GM12878 (cell line): ENCODE measurements around the gene GPR107. TPM values are rescaled to one million over a fixed set of nuclear protein-coding genes. Genes with fewer than 3 reads are reported as not detected.

Experiments used
- ATF3 ChIP-seq: IDR thresholded peaks from 2 replicates; pipeline ENCODE4 v1.6.1; 2011; ENCODE audit warnings: low read depth, mild to moderate bottlenecking, low read length, moderate library complexity, borderline replicate concordance; ENCODE audit errors: extremely low read depth
- ATF7 ChIP-seq: fragments of 450-650 bp; IDR thresholded peaks from 2 replicates; pipeline ENCODE4 v1.6.1; 2016; ENCODE audit warnings: low read depth, mild to moderate bottlenecking
- BACH1 ChIP-seq: fragments of 450-650 bp; IDR thresholded peaks from 2 replicates; pipeline ENCODE4 v1.6.1; 2017; ENCODE audit warnings: mild to moderate bottlenecking, borderline replicate concordance
- BHLHE40 ChIP-seq, 2 experiments: fragments of 450-650 bp in 1 of 2; IDR thresholded peaks; 2 replicates each; pipeline ENCODE4 v1.6.1; 2011 to 2017; ENCODE audit warnings: low read depth in 2 of 2, borderline replicate concordance in 1 of 2, improper control_type of control experiment in 1 of 2, low read length in 1 of 2, mild to moderate bottlenecking in 1 of 2
- CBFB ChIP-seq: IDR thresholded peaks from 2 replicates; pipeline ENCODE4 v1.6.1; 2016; ENCODE audit warnings: antibody characterized with exemption, low read depth
- CEBPB ChIP-seq, 2 experiments: fragments of 150-350 bp in 1 of 2; IDR thresholded peaks; 2 replicates each; pipeline ENCODE4 v1.6.1; 2012 to 2014; ENCODE audit warnings: low read depth in 2 of 2, low read length in 2 of 2, borderline replicate concordance in 1 of 2, inconsistent platforms in 1 of 2
- CEBPZ ChIP-seq: fragments of 150-350 bp; IDR thresholded peaks from 2 replicates; pipeline ENCODE4 v1.6.1; 2016; ENCODE audit warnings: low read depth, low read length
- CREM ChIP-seq: IDR thresholded peaks from 2 replicates; pipeline ENCODE4 v1.6.1; 2014; ENCODE audit warnings: antibody characterized with exemption, low read depth
- EED ChIP-seq: sonication (generic); IDR thresholded peaks from 2 replicates; pipeline ENCODE4 v1.6.1; 2016; ENCODE audit warnings: antibody characterized with exemption, low read depth
- ESRRA ChIP-seq: IDR thresholded peaks from 2 replicates; pipeline ENCODE4 v1.6.1; 2012; ENCODE audit warnings: mild to moderate bottlenecking, low read length, improper control_type of control experiment
- HCFC1 ChIP-seq: fragments of 150-350 bp; IDR thresholded peaks from 2 replicates; pipeline ENCODE4 v1.6.1; 2014; ENCODE audit warnings: low read length
- HDAC2 ChIP-seq: fragments of 200-600 bp; sonication (generic); IDR thresholded peaks from 2 replicates; pipeline ENCODE4 v1.6.1; 2017
- MEF2B ChIP-seq: fragments of 450-650 bp; IDR thresholded peaks from 2 replicates; pipeline ENCODE4 v1.6.1; 2018; ENCODE audit warnings: mild to moderate bottlenecking, moderate library complexity; ENCODE audit not compliant: partially characterized antibody, poor library complexity, severe bottlenecking
- MTA2 ChIP-seq: fragments of 450-650 bp; IDR thresholded peaks from 2 replicates; pipeline ENCODE4 v1.6.1; 2016; ENCODE audit warnings: low read depth, mild to moderate bottlenecking, moderate library complexity
- MXI1 ChIP-seq: fragments of 150-350 bp; IDR thresholded peaks from 2 replicates; pipeline ENCODE4 v1.6.1; 2011; ENCODE audit warnings: low read depth, mild to moderate bottlenecking, inconsistent platforms, low read length, improper control_type of control experiment
- NR2C1 ChIP-seq: fragments of 450-650 bp; IDR thresholded peaks from 2 replicates; pipeline ENCODE4 v1.6.1; 2017; ENCODE audit warnings: antibody characterized with exemption, mild to moderate bottlenecking, moderate library complexity
- NR2F1 ChIP-seq: fragments of 450-650 bp; conservative IDR thresholded peaks from 2 replicates; pipeline ENCODE4 v1.6.1; 2017; ENCODE audit warnings: mild to moderate bottlenecking
- POLR2A ChIP-seq: IDR thresholded peaks from 2 replicates; pipeline ENCODE4 v1.6.1; 2011; ENCODE audit warnings: low read depth, mild to moderate bottlenecking, low read length
- RAD21 ChIP-seq: IDR thresholded peaks from 2 replicates; pipeline ENCODE4 v1.6.1; 2011; ENCODE audit warnings: mild to moderate bottlenecking, low read depth, low read length, moderate library complexity; ENCODE audit not compliant: insufficient read depth
- RUNX3 ChIP-seq: IDR thresholded peaks from 2 replicates; pipeline ENCODE4 v1.6.1; 2012; ENCODE audit warnings: low read length, inconsistent platforms
- SMC3 ChIP-seq: IDR thresholded peaks from 2 replicates; pipeline ENCODE4 v1.6.1; 2011; ENCODE audit warnings: low read length, improper control_type of control experiment, borderline replicate concordance
- SP1 ChIP-seq: IDR thresholded peaks from one replicate; pipeline ENCODE4 v1.6.1; 2011; ENCODE audit warnings: low read depth, low read length
- TAF1 ChIP-seq: IDR thresholded peaks from 2 replicates; pipeline ENCODE4 v1.6.1; 2011; ENCODE audit warnings: mild to moderate bottlenecking, low read depth, low read length, borderline replicate concordance
- ZBTB40 ChIP-seq: fragments of 450-650 bp; IDR thresholded peaks from 2 replicates; pipeline ENCODE4 v1.6.1; 2016; ENCODE audit warnings: mild to moderate bottlenecking, moderate library complexity, borderline replicate concordance
- ZNF207 ChIP-seq: fragments of 450-650 bp; IDR thresholded peaks from 2 replicates; pipeline ENCODE4 v1.6.1; 2014; ENCODE audit warnings: antibody characterized with exemption, mild to moderate bottlenecking, borderline replicate concordance
- polyA plus RNA-seq, 11 experiments: library from polyadenylated mRNA; depleted of rRNA in 4 of 11; unstranded in 6 of 11; stranded (reverse) in 5 of 11; fragments of >200 nt; fragmentation: Nextera tagmentation in 4 of 11; fragmentation: Illumina TruSeq in 1 of 11; extraction: Ambion mirVana in 4 of 11; extraction: Trizol in 1 of 11; gene quantifications; 1 replicate in 1 of 11; 2 replicates in 10 of 11; pipeline versions ENCODE4 v1.2.1 to v1.2.3, GENCODE V29; 2011 to 2016; ENCODE audit warnings: inconsistent platforms in 2 of 11, missing spikeins in 2 of 11, low read depth in 1 of 11
- total RNA-seq, 4 experiments: library from RNA; depleted of rRNA in 3 of 4; stranded (reverse); fragments of >200 nt in 3 of 4; fragmentation: Illumina TruSeq in 1 of 4; extraction: Trizol in 1 of 4; gene quantifications; 2 replicates each; pipeline versions ENCODE4 v1.2.1 to v1.2.3, GENCODE V29; 2013 to 2021

Gene GPR107
- total and polyA plus RNA-seq, 10 of the 15 experiments (the other 5 are each of a cell fraction or from before 2014, with no cell fraction given) = 2.7 to 21.4 (median 10.6) TPM

- TF ChIP-seq ZBTB40 (no peak), CEBPZ (no peak), ZNF207 (no peak), SP1 (peak; percentile 50), MXI1 (no peak; the same call in 1 of the 2 replicates), BHLHE40 (IDR thresholded peaks at IDR 0.05; ENCODE audit: borderline replicate concordance in 1 of 2, low read depth in 2 of 2, low read length in 1 of 2) (peak; percentile 28 to 60; a peak in 3 of 4 replicates), POLR2A (peak; percentile 64; the same call in 1 of the 2 replicates), ATF3 (no peak), RUNX3 (no peak), MTA2 (peak; percentile 100), SMC3 (no peak), MEF2B (peak; percentile 82), ATF7 (peak; percentile 88), CEBPB (IDR thresholded peaks at IDR 0.05; ENCODE audit: borderline replicate concordance in 1 of 2, low read depth in 2 of 2, low read length in 2 of 2) (no peak), EED (no peak; the same call in 1 of the 2 replicates), CBFB (no peak), TAF1 (0 out of 2 replicates have a peak, but pooled peaks have one; percentile 46), RAD21 (0 out of 2 replicates have a peak, but pooled peaks have one; percentile 6), CREM (peak; percentile 89), ESRRA (0 out of 2 replicates have a peak, but pooled peaks have one; percentile 24), HDAC2 (no peak), NR2C1 (no peak), HCFC1 (no peak), BACH1 (no peak; the same call in 1 of the 2 replicates), NR2F1 (peak; percentile 69)
Measured at GRCh38 chr9:130128733-130129431, 75.2 kb downstream of the GPR107 start (continued).
